OCI-LY1 (cell line): ENCODE results near the gene TSPAN19.

Experiments
- H2AFZ ChIP-seq: fragments of 200-600 bp; sonication (generic), shearing (Covaris generic); 2 replicates; pipeline ENCODE4 v1.6.0; 2014; ENCODE audit warnings: antibody characterized with exemption, mild to moderate bottlenecking, low read length
- H3F3A ChIP-seq: fragments of 200-600 bp; sonication (generic), shearing (Covaris generic); 2 replicates; pipeline ENCODE4 v1.6.0; 2014; ENCODE audit warnings: mild to moderate bottlenecking, antibody characterized with exemption, low read length, moderate library complexity; ENCODE audit not compliant: insufficient read depth
- H3K27ac ChIP-seq: fragments of 200-600 bp; sonication (generic); 2 replicates; pipeline ENCODE4 v1.5.1; 2014; ENCODE audit warnings: low read length, mixed run types, mild to moderate bottlenecking, low read depth; ENCODE audit not compliant: poor library complexity, severe bottlenecking
- H3K27me3 ChIP-seq: fragments of 200-600 bp; sonication (generic); 2 replicates; pipeline ENCODE4 v1.6.0; 2014; ENCODE audit warnings: antibody characterized with exemption, mild to moderate bottlenecking, low read length, moderate library complexity; ENCODE audit not compliant: insufficient read depth
- H3K36me3 ChIP-seq: fragments of 200-600 bp; sonication (generic); 2 replicates; pipeline ENCODE4 v1.6.1; 2014; ENCODE audit warnings: mild to moderate bottlenecking, antibody characterized with exemption, low read length, moderate library complexity, mixed read lengths; ENCODE audit not compliant: insufficient read depth
- H3K4me1 ChIP-seq: fragments of 200-600 bp; sonication (generic); 2 replicates; pipeline ENCODE4 v1.5.1; 2014; ENCODE audit warnings: mild to moderate bottlenecking, low read length, moderate library complexity; ENCODE audit not compliant: insufficient read depth, severe bottlenecking
- H3K4me2 ChIP-seq: fragments of 200-600 bp; sonication (generic), shearing (Covaris generic); 2 replicates; pipeline ENCODE4 v1.6.1; 2014; ENCODE audit warnings: low read length
- H3K4me3 ChIP-seq: fragments of 200-600 bp; sonication (generic); 2 replicates; pipeline ENCODE4 v1.5.1; 2014; ENCODE audit warnings: low read length, low read depth, mild to moderate bottlenecking, mixed read lengths; ENCODE audit not compliant: poor library complexity, severe bottlenecking
- H3K79me2 ChIP-seq: fragments of 200-600 bp; shearing (Covaris generic); 2 replicates; pipeline ENCODE4 v1.6.1; 2016; ENCODE audit warnings: mixed run types, low read length, mixed read lengths; ENCODE audit not compliant: insufficient read depth
- H3K9ac ChIP-seq: fragments of 200-600 bp; sonication (generic), shearing (Covaris generic); 2 replicates; pipeline ENCODE4 v1.6.1; 2014; ENCODE audit warnings: mild to moderate bottlenecking, low read length, mixed read lengths
- H3K9me2 ChIP-seq: fragments of 200-600 bp; sonication (generic), shearing (Covaris generic); 2 replicates; pipeline ENCODE4 v1.6.1; 2014; ENCODE audit warnings: low read depth, mild to moderate bottlenecking, low read length, mixed read lengths
- H3K9me3 ChIP-seq: fragments of 200-600 bp; shearing (Covaris generic); 2 replicates; pipeline ENCODE4 v1.6.1; 2014; ENCODE audit warnings: low read length, mixed read lengths
- H4K20me1 ChIP-seq: fragments of 200-600 bp; sonication (generic), shearing (Covaris generic); 2 replicates; pipeline ENCODE4 v1.6.0; 2016; ENCODE audit warnings: mild to moderate bottlenecking, low read length; ENCODE audit not compliant: insufficient read depth
- CTCF ChIP-seq: fragments of 200-600 bp; sonication (generic), shearing (Covaris generic); IDR thresholded peaks from 2 replicates; pipeline ENCODE4 v1.5.1; 2017; ENCODE audit warnings: mild to moderate bottlenecking, antibody characterized with exemption, low read length, moderate library complexity, mixed read lengths
- EZH2 ChIP-seq: fragments of 200-600 bp; sonication (generic), shearing (Covaris generic); IDR thresholded peaks from 2 replicates; pipeline ENCODE4 v1.8.0; 2017; ENCODE audit warnings: borderline replicate concordance, mixed run types, mild to moderate bottlenecking, antibody characterized with exemption, low read length, moderate library complexity, mixed read lengths

TSPAN19 gene

GRCh38 chr12:84996759-84997158 is 39.3 kb downstream of the TSPAN19 start:
- no peak overlapping the region for H3K9ac ChIP-seq
- no peaks in the 10 kb centered on the region for H4K20me1 ChIP-seq
- H3K27me3 ChIP-seq = no peaks in the 10 kb centered on the region
- H3K4me3 ChIP-seq = no peak overlapping the region
- H3K4me2 ChIP-seq = no peak overlapping the region
- H2AFZ ChIP-seq = no peak overlapping the region
- no peak overlapping the region for H3K27ac ChIP-seq
- H3F3A ChIP-seq = no peaks in the 10 kb centered on the region
- no peaks in the 10 kb centered on the region for H3K36me3 ChIP-seq
- H3K79me2 ChIP-seq = no peaks in the 10 kb centered on the region
- H3K9me3 ChIP-seq = no peaks in the 10 kb centered on the region
- H3K9me2 ChIP-seq = no peaks in the 10 kb centered on the region
- H3K4me1 ChIP-seq = no peaks in the 10 kb centered on the region
- TF ChIP-seq EZH2 = no peak
- no peak for TF ChIP-seq CTCF

- H3K9me3 ChIP-seq = no peaks in the 10 kb centered on the region
- H3K9me2 ChIP-seq = no peaks in the 10 kb centered on the region
- H3K4me1 ChIP-seq = no peaks in the 10 kb centered on the region
- H3K4me2 ChIP-seq = no peak overlapping the region
- H3K27ac ChIP-seq = no peak overlapping the region
- TF ChIP-seq EZH2 (no peak), CTCF (no peak)
- H3K79me2 ChIP-seq = no peaks in the 10 kb centered on the region
- no peak overlapping the region for H3K9ac ChIP-seq
- no peaks in the 10 kb centered on the region for H3F3A ChIP-seq
- H3K36me3 ChIP-seq = no peaks in the 10 kb centered on the region
- H3K27me3 ChIP-seq = no peaks in the 10 kb centered on the region
- no peaks in the 10 kb centered on the region for H4K20me1 ChIP-seq
- no peak overlapping the region for H3K4me3 ChIP-seq
- no peak overlapping the region for H2AFZ ChIP-seq
Measured at GRCh38 chr12:84995641-84996040, 40.4 kb downstream of the TSPAN19 start.

GRCh38 chr12:84994426-84994825 is 41.7 kb downstream of the TSPAN19 start:
- Histone ChIP-seq H3K79me2 (no peaks in the 10 kb centered on the region), H3K4me2 (no peak overlapping the region), H3K4me3 (no peak overlapping the region), H3K9me3 (no peaks in the 10 kb centered on the region), H3K9ac (no peak overlapping the region), H3K27ac (no peak overlapping the region), H3F3A (no peaks in the 10 kb centered on the region), H3K36me3 (no peaks in the 10 kb centered on the region), H3K4me1 (no peaks in the 10 kb centered on the region), H2AFZ (no peak overlapping the region), H3K9me2 (no peaks in the 10 kb centered on the region), H3K27me3 (no peaks in the 10 kb centered on the region), H4K20me1 (no peaks in the 10 kb centered on the region)
- TF ChIP-seq CTCF (no peak), EZH2 (no peak)
